ENCODE data around the gene LRRTM3. TPM values are rescaled to one million over a fixed set of nuclear protein-coding genes. Genes with fewer than 3 reads are reported as not detected.
A peak's percentile ranks its signal among the peaks of the same experiment; 100 is the strongest.

LRRTM3 gene
- total RNA-seq, 1 donor from 2014 or later = not detected

DNA sequence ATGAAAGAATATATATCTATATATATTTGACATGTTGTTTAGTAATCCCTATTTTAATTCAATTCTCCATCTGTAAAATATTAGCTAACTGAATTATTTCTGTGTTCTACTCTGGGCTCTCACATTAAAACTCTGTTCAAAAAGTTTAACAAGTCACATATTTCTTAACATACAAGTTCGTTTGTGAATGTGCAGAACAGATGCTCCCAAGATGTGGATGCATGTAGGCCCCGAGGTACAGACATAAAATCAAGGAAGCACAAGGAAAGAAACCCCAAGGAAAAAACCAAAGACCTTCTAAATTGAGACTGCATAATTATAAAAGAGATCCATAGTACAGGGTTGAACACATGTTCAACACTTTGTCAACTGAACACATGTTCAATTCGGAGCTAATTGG lies 175.1 kb downstream of the LRRTM3 start:
- H3K27me3 ChIP-seq (ENCODE audit: control insufficient read depth, insufficient read depth, low read length) = no peaks in the 10 kb centered on the region
- TF ChIP-seq CTCF (IDR thresholded peaks at IDR 0.05; ENCODE audit: insufficient read depth, low read length, poor library complexity, severe bottlenecking) = no peak
- H3K4me3 ChIP-seq (ENCODE audit: low read depth, low read length) = no peak overlapping the region

GRCh38 chr10:67107670-67108069 lies 181.8 kb downstream of the LRRTM3 start:
- Histone ChIP-seq H3K27me3 (ENCODE audit: control insufficient read depth, insufficient read depth, low read length) (no peaks in the 10 kb centered on the region), H3K4me3 (ENCODE audit: low read depth, low read length) (no peak overlapping the region), H3K36me3 (ENCODE audit: control insufficient read depth, insufficient read depth, low read length) (no peaks in the 10 kb centered on the region)
- TF ChIP-seq CTCF (IDR thresholded peaks at IDR 0.05; ENCODE audit: insufficient read depth, low read length, poor library complexity, severe bottlenecking) = no peak
- DNase-seq (ENCODE audit: low read depth) = no peak

More for the DNA sequence above, 175.1 kb downstream of the LRRTM3 start:
- H3K36me3 ChIP-seq (ENCODE audit: control insufficient read depth, insufficient read depth, low read length) = no peaks in the 10 kb centered on the region
- no peak for DNase-seq (ENCODE audit: low read depth)

DNA sequence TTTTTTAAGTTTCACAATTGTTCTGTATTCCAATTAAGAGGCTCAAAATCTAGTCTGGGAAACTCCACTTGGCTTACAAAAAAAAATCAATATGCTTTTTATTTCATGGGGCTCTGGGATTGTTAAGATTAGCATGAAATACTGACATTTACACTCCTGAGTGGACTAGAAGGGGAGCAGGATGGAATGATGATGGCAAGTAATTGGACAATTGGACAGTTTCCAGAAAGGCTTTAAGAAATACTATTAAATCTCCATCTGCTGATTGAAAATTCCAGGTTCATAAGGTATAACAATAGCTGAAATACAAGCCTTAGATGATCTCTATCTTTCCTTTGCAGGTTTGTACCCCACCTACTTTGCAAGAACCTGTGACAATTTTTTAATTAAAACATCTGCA lies 184.4 kb downstream of the LRRTM3 start:
- H3K4me3 ChIP-seq (ENCODE audit: low read depth, low read length) = no peak overlapping the region

DNA sequence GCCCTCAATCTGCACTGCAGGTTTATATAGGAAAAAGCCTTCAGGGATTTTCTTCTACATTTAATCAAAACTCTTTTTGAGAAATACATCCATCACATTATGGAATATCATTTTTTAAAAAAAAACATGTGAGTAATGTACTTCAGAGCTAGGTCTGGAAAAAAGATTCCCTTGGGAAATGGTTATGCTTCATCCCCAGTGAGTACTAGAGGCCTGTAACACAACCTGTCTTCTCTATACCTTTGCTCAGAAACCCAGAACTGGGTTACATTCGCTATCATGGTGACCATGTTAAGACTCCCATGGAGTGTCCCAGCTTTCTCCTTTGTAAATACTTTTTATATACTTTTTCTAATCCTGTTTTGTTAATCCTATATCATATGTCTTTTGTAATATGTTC lies 186.9 kb downstream of the LRRTM3 start:
- Histone ChIP-seq H3K36me3 (ENCODE audit: control insufficient read depth, insufficient read depth, low read length) (no peaks in the 10 kb centered on the region), H3K27me3 (ENCODE audit: control insufficient read depth, insufficient read depth, low read length) (no peaks in the 10 kb centered on the region), H3K4me3 (ENCODE audit: low read depth, low read length) (no peak overlapping the region)
- no peak for DNase-seq (ENCODE audit: low read depth)
- TF ChIP-seq CTCF (IDR thresholded peaks at IDR 0.05; ENCODE audit: insufficient read depth, low read length, poor library complexity, severe bottlenecking) = no peak

More for the DNA sequence above, 184.4 kb downstream of the LRRTM3 start:
- H3K27me3 ChIP-seq (ENCODE audit: control insufficient read depth, insufficient read depth, low read length) = no peaks in the 10 kb centered on the region
- no peak for TF ChIP-seq CTCF (IDR thresholded peaks at IDR 0.05; ENCODE audit: insufficient read depth, low read length, poor library complexity, severe bottlenecking)
- DNase-seq (ENCODE audit: low read depth) = no peak
- H3K36me3 ChIP-seq (ENCODE audit: control insufficient read depth, insufficient read depth, low read length) = no peaks in the 10 kb centered on the region

DNA sequence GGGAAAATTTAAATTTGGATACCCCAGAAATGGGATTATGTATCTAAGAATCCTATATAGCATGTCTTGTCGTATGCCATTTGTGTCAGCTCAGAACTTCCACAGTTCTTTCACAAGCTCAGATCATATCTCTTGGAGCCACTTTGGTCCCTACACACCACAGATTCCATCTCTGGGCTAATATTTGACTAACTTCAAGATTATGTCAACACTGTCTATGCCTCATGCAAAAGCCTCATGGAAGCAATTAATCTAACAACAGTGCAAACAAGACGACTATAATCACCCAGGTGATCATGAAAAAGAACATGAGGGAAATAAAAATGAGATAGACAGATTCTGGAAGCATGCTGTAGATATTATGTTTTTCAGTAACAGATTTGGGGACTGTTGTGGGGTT lies 189.1 kb downstream of the LRRTM3 start:
- Histone ChIP-seq H3K4me3 (ENCODE audit: low read depth, low read length) (no peak overlapping the region), H3K27me3 (ENCODE audit: control insufficient read depth, insufficient read depth, low read length) (no peaks in the 10 kb centered on the region), H3K36me3 (ENCODE audit: control insufficient read depth, insufficient read depth, low read length) (no peaks in the 10 kb centered on the region)
- DNase-seq (ENCODE audit: low read depth) = peak; percentile 21
- no peak for TF ChIP-seq CTCF (IDR thresholded peaks at IDR 0.05; ENCODE audit: insufficient read depth, low read length, poor library complexity, severe bottlenecking)

DNA sequence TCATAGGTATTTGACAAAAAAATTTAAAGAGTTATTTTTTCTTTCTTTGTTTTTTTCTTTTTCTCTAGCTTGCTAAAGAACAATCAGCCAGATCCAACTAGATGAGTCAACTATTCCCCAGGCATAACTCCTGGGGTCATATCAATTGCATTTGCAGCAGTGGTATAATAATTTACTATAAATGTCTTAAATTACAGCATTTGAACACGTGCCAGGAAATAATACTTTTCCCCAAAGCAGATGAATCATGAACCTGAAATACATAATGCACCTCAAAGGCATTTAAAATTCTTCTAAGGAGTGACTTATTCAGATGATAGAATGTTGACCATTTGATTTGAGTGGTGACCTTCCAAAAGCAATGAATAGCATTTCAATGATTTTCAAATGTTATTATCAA lies 190.1 kb downstream of the LRRTM3 start:
- no peak for TF ChIP-seq CTCF (IDR thresholded peaks at IDR 0.05; ENCODE audit: insufficient read depth, low read length, poor library complexity, severe bottlenecking)
- no peaks in the 10 kb centered on the region for H3K36me3 ChIP-seq (ENCODE audit: control insufficient read depth, insufficient read depth, low read length)
- no peaks in the 10 kb centered on the region for H3K27me3 ChIP-seq (ENCODE audit: control insufficient read depth, insufficient read depth, low read length)
- no peak overlapping the region for H3K4me3 ChIP-seq (ENCODE audit: low read depth, low read length)
- DNase-seq (ENCODE audit: low read depth) = peak; percentile 14
